HTR-8/SVneo (cell line): ENCODE results near the gene TM9SF3.

ENCODE experiments used
- DNase-seq: peaks from one replicate; pipeline ENCODE4 v3.0.0; 2011; ENCODE audit warnings: low spot score, mixed read lengths; ENCODE audit not compliant: insufficient read length
- FAIRE-seq: peaks from 2 replicates; lab custom pipeline; 2011; peaks lifted over from hg19 to GRCh38; lab: Jason Lieb, UNC

Gene TM9SF3

GRCh38 chr10:96586419-96587263 is at the start of gene TM9SF3:
Gene TM9SF3 (minus strand): TSS chr10:96587012. CDS start chr10:96586835, 177 bp downstream.
- DNase-seq: peak; percentile 83
- FAIRE-seq: peak; percentile 90

- no peak for FAIRE-seq
Measured at GRCh38 chr10:96636551-96636950, 49.7 kb upstream of the TM9SF3 start.

GRCh38 chr10:96632974-96633710 is 46.3 kb upstream of the TM9SF3 start:
- DNase-seq (no peak), FAIRE-seq (no peak)

More at GRCh38 chr10:96636551-96636950, 49.7 kb upstream of the TM9SF3 start:
- no peak for DNase-seq

GRCh38 chr10:96627292-96627691 is 40.5 kb upstream of the TM9SF3 start:
- FAIRE-seq: no peak
- DNase-seq: no peak

DNA sequence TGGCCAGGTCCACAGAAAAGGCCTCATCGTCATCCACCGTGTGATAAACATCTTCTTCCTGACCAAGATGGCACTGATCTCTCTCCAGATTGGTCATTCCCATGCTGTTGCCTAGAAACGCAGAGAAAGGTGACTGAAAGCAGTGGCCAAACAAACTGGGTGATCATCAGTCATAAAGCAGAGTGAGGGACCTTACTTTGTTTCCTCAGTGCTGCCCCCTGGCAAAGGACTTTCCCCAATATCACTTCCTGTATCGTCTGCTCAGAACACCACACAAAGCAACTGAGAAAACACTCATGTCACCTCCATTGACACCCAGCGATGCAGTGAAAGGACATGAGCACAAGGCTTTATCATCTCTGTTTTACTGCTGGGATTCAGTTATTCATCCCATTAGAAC is 40.0 kb upstream of the TM9SF3 start:
- FAIRE-seq (peak; percentile 13), DNase-seq (no peak)

DNA sequence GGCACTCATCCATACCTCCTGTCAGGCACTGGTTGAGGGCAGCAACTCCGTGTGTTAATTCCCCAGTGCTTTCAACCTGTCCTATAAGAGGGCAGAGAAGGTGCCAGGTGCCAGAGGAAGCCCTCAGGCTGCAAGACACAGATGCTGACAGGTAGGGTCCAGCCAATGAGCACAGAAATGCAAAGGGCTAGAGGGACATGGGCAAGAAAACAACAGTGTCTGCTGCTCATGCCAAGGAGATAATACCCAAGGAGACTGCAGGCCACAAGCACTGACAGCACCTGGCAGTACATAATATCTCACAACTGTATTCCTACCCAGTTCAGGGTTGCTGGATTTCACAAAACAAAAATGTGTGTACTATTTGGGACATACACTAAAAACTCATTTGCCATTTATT is 38.4 kb upstream of the TM9SF3 start:
- FAIRE-seq (no peak), DNase-seq (no peak)

- DNase-seq: no peak
- no peak for FAIRE-seq
Measured at GRCh38 chr10:96622013-96622787, 35.4 kb upstream of the TM9SF3 start.

GRCh38 chr10:96619796-96620773 is 33.3 kb upstream of the TM9SF3 start:
- FAIRE-seq (no peak), DNase-seq (no peak)

GRCh38 chr10:96619120-96619519 is 32.3 kb upstream of the TM9SF3 start:
- FAIRE-seq (no peak), DNase-seq (no peak)

DNA sequence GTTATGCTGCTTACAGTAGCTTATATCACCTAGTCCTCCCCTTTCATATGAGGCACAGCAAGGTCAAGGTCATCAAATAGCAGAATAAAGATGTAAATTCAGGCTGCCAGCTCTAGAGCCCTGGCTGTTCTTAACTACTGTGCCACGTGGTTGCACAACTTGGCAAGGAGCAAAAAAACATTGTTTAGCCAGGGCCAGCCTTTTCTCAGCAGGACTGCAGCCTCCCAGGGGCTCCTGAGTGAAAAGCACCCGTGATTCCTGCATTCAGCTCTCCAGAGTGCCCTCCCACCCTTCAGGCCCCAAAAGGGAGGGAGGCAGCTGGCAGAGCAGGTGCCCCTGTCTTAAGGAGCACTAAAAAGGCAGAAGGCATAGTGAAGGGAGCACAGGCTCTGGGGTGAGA is 31.8 kb upstream of the TM9SF3 start:
- no peak for FAIRE-seq
- DNase-seq: no peak

GRCh38 chr10:96616961-96617360 is 30.1 kb upstream of the TM9SF3 start:
- no peak for FAIRE-seq

GRCh38 chr10:96614515-96614914 is 27.7 kb upstream of the TM9SF3 start:
- DNase-seq (peak; percentile 59), FAIRE-seq (no peak)

More at GRCh38 chr10:96616961-96617360, 30.1 kb upstream of the TM9SF3 start:
- DNase-seq: no peak

DNA sequence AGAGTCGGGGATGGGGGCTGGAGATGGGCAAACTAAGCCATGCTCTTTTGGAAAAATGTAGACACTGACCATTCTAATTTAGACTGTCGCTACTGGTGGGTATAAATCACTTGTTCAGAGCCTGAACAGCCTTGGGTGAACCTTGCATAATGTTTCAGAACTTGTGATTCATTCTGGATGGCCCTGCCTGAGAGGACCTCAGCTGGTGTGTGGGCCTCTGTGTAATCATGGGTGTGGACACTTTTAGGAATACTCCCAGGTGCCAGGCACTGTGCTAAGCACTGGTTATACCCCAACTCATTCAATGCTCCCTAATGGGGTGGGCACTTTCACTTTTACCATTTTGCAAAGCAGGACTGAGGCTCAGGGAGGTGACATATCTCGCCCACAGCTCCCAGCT is 26.8 kb upstream of the TM9SF3 start:
- no peak for DNase-seq
- no peak for FAIRE-seq

DNA sequence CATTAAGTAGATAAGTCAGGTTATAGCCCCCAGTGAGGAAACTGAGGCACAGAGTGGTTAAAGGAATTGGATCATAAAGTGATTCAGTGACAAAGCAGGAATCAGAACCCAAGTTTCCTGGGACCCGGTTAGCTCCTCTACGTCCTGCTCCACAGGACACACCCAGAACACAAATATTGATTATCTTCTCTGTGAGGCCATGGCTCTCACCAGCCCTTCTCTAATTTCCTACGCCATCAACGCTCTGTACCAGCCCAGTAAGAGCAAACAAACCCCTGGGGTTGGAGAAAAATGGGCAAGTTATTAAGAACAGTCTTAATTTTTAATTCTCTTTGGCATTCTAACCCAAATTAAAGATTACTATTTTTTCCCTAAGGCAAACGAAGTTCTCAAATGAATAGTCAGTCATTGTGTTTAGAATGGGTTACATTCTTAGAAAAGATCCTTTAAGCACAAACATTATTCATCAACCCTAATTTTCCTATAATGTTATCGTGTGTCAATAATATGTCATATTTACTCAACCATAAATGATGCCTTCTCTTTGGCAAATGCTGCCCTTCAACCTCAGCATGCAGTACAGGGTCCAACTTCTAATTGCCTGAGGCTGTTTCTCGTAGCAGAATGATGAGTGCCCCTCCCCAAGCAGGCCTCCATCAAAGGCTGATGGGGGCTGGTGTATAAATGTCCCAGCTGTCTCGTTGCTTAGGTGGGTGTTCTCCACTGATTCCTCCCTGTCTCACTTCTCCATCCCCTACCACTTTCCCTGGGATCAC is 25.4 kb upstream of the TM9SF3 start:
- FAIRE-seq: no peak
- no peak for DNase-seq

DNA sequence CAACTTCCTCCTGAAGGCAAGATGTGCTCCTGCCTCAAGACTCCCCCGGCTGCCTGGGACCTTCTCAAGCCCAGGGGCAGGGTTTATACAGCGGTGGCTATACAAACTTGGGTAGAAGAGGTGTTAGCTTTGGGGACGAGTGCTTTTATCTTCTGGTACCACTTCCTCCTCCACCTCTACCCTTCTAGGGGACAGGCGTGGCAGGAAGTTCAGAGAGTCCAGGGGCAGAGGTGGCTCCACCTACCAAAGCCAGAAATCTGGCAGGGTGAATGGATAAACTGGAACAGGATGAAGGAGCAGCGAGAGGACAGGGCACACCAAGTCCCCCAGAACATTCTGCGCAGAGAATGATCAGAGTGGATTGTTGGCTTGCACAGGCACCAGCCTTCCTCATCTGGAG is 24.0 kb upstream of the TM9SF3 start:
- no peak for DNase-seq
- FAIRE-seq: no peak

DNA sequence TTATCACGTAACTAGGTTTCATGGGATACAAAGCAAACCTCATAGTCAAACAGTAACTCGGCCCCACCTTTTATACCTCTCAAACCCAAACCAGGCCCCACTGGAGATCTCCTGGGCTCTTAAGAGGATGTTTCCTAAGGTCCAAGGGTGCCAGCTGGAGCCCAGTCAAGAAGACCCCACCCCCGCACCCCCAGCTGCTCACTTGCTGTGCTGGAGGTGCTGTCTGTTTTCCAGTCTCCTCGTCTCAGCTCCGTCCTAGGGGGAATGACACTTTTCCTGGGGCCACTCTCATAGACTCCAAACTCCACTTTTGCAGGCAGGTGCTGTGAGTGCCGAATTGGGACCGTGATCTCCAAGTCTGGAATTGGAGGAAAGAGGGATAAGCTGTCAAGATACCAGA is 22.7 kb upstream of the TM9SF3 start:
- DNase-seq (no peak), FAIRE-seq (no peak)

GRCh38 chr10:96608805-96609204 is 22.0 kb upstream of the TM9SF3 start:
- no peak for FAIRE-seq
- DNase-seq: no peak

DNA sequence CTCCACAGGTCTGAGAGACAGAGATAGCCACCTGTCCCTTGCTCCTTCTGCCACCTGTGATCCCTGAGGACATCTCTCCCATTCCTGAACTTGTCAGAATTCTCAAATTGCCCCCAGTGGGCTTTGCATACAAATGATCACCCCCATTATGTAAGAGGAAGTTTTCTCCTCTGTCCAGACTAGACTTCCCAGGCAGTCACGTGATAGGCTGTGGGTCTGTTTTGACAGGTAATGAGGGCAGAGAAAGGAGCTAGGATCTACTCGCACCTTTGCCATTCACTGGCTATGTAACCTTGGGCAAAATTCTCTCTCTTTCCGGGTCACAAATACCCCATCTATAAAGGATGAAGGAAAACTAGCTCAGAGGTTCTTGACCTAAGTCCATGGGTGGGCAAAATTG is 21.4 kb upstream of the TM9SF3 start:
- no peak for DNase-seq
- FAIRE-seq: no peak

GRCh38 chr10:96606946-96607345 is 20.1 kb upstream of the TM9SF3 start:
- DNase-seq (no peak), FAIRE-seq (no peak)
